GM19438 (cell line): ENCODE results near the gene PTPA.
A peak's percentile ranks its signal among the peaks of the same experiment; 100 is the strongest.

Experiments
- ATAC-seq: cut with Tn5 transposase; IDR thresholded peaks from one replicate; pipeline ENCODE4 v1.9.1; 2021; ENCODE audit warnings: low read depth; ENCODE audit not compliant: unreplicated experiment

The PTPA gene

GRCh38 chr9:129136446-129137035, 25.3 kb downstream of the PTPA start:
- ATAC-seq: no peak

GRCh38 chr9:129137292-129138143, 26.3 kb downstream of the PTPA start:
- no peak for ATAC-seq

- no peak for ATAC-seq
Observed at GRCh38 chr9:129138144-129138462, 26.9 kb downstream of the PTPA start.

- no peak for ATAC-seq
Observed at GRCh38 chr9:129138476-129139232, 27.4 kb downstream of the PTPA start.

- ATAC-seq: peak; percentile 46
Observed at GRCh38 chr9:129139233-129139992, 28.2 kb downstream of the PTPA start.

GRCh38 chr9:129139993-129140396, 28.8 kb downstream of the PTPA start:
- peak; percentile 57 for ATAC-seq

- ATAC-seq: peak; percentile 10
Observed at GRCh38 chr9:129140397-129141065, 29.3 kb downstream of the PTPA start.

GRCh38 chr9:129141066-129142041, 30.1 kb downstream of the PTPA start:
- no peak for ATAC-seq

GRCh38 chr9:129142138-129142935, 31.1 kb downstream of the PTPA start:
- ATAC-seq: no peak

- no peak for ATAC-seq
Observed at GRCh38 chr9:129143031-129143927, 32.1 kb downstream of the PTPA start.

- ATAC-seq: no peak
Observed at GRCh38 chr9:129145316-129145715, 34.1 kb downstream of the PTPA start.

GRCh38 chr9:129145841-129146292, 34.7 kb downstream of the PTPA start:
- ATAC-seq: no peak

- ATAC-seq: no peak
Observed at GRCh38 chr9:129146441-129146941, 35.3 kb downstream of the PTPA start.

GRCh38 chr9:129148463-129149204, 37.4 kb downstream of the PTPA start:
- ATAC-seq: no peak

GRCh38 chr9:129149442-129149841, 38.2 kb downstream of the PTPA start:
- ATAC-seq: no peak

GRCh38 chr9:129150122-129150521, 38.9 kb downstream of the PTPA start:
- no peak for ATAC-seq
